GM12873 (cell line): ENCODE measurements around the gene ANAPC16.

Source experiments
- TF ChIP-seq, protein P1 (sequence below): IDR thresholded peaks from 2 replicates; pipeline ENCODE4 v1.5.1; 2012; ENCODE audit warnings: low read depth, mild to moderate bottlenecking, moderate library complexity, low read length, control low read depth; ENCODE audit not compliant: insufficient read depth; ENCODE audit errors: missing control alignments

The ANAPC16 gene

GRCh38 chr10:72250666-72251065 lies 34.9 kb downstream of the ANAPC16 start:
- TF ChIP-seq, protein P1, sequence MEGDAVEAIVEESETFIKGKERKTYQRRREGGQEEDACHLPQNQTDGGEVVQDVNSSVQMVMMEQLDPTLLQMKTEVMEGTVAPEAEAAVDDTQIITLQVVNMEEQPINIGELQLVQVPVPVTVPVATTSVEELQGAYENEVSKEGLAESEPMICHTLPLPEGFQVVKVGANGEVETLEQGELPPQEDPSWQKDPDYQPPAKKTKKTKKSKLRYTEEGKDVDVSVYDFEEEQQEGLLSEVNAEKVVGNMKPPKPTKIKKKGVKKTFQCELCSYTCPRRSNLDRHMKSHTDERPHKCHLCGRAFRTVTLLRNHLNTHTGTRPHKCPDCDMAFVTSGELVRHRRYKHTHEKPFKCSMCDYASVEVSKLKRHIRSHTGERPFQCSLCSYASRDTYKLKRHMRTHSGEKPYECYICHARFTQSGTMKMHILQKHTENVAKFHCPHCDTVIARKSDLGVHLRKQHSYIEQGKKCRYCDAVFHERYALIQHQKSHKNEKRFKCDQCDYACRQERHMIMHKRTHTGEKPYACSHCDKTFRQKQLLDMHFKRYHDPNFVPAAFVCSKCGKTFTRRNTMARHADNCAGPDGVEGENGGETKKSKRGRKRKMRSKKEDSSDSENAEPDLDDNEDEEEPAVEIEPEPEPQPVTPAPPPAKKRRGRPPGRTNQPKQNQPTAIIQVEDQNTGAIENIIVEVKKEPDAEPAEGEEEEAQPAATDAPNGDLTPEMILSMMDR, result no peak

DNA sequence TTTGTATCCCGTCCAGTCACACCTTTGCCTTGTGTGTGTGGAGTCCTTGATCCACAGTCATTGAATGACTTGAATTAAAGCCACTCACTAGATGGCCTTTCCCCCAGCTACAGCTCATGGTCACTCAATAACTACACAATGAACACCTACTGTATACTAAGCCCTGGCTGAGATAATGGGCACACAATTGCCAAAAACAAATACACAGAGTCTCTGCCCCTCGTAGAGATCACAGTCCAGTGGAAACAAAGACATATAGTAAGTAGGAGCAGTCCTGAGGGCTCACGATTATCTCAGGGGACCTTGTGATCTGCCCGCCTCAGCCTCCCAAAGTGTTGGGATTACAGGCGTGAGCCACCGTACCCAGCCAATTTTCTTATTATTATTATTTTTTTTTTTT lies 35.8 kb downstream of the ANAPC16 start:
- TF ChIP-seq, protein P1, result no peak

GRCh38 chr10:72252972-72253371 lies 37.2 kb downstream of the ANAPC16 start:
- TF ChIP-seq, protein P1, result no peak

- TF ChIP-seq, protein P1, result no peak
Observed at GRCh38 chr10:72253578-72253977, 37.8 kb downstream of the ANAPC16 start.

DNA sequence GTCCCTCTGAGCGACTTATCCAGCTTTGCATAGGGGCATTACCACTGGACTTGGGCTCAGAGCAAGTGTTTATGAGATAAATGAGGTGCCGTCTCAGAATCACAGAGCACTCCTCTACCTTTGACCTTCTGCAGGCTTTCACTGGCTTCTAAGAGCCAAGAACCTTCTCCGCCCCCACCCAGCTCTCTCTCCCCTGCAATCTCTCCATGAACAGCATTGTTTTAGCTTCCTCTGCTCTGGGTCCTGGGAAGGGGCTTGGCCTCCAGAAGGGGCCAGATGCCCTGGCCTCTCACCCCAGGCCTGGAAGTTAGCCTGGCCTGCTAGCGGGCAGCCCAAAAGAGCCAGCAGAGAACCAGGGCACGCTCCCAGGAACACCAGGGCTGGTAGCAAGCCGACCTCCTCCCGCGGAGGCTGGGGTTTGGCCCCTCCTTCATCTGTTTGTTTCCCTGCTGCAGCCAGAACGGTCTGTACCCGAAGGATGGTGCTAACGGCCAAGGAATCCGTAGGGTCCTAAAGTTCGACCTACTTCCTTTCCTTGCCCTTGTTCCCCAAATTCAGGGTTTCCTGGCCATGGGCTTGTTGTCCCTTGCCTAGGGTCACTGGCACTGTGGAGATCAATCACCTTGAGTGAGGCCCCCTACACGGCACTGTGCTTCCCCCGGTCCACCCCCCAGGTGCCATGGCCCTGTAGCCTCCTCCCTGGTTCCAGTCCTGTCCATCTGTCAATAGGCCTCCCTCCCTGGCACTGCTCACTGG lies 39.2 kb downstream of the ANAPC16 start:
- TF ChIP-seq, protein P1, result no peak

DNA sequence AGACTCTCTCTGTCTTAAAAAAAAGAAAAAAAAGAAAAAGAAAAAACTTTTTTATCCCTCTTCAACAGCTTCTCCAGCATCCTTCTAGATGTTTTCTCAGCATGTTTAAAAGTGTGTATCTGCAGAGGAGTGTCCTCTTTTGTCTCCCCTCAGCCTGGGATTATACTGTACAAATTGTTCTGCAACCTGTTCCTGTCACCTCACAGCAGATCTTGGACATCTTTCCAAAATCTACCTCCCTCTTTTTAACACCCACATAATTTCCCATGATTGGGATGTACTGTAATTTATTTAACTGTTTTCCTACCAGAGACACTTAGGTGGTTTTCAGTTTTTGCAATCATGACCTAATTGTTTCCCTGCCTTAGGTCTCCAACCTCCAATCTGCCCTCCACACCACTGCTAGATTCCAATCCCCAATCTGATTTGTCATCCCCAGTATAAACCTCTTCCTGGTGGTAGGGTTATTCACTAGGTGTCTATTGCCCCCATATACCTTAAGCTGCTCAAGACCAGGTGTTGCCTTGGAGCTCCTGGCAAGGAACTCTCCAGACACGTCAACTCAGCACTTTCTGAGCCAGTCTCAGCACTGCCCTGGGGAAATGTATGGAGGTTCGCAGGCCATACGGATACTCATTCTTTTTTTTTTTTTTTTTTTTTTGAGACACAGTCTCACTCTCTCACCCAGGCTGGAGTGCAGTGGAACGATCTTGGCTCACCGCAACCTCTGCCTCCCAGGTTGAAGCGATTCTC lies 40.3 kb downstream of the ANAPC16 start:
- TF ChIP-seq, protein P1, result no peak
